NOMO-1 treated with dmso at 0.1 percent for 144 hours (cell line): Measurements from ENCODE around the gene PPP1R14D.

Experiments
- DNase-seq: peaks from one replicate; lab custom pipeline; 2025; ENCODE audit not compliant: unreplicated experiment; lab: John Stamatoyannopoulos, UW

Gene PPP1R14D

DNA sequence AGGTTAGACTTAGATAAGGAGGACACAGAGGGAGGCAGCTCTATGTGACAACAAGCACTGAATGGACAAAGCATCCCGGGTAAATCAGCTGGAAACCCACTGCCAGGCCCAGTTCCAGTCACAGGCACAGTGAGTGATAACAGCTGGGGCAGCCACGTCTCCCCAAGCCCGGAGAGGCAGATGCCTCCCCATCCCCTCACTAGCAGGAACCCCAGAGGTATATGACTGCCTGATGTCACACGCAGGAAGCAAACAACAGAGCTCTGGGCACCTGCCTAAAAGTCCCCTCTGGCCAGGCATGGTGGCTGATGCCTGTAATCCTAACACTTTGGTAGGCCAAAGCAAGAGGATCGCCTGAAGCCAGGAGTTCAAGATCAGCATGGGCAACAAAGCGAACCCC, 40.5 kb downstream of the PPP1R14D start:
- no peak for DNase-seq

DNA sequence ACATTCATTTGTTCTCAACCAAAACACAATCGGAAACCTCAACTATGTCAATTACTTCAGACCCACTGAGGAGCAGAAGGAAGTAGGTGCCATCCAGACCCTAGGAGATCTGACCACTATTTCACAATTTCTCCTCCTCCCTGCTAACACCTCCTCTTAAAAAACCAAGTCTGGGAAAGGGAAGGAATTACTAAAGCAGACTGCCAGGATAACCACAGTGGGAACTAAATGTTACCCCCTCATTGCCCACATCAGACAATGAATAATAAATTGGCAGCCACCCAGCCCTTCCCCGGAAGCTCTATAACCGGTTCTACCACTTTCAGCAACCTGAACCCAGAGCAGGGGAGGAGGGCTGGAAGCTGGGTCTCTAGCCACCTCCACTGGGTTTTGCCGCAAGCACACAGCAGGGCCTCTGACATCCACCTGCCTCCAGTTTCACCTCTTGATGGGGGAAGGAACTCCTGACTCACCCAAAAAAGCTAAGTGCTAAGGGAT, 41.1 kb downstream of the PPP1R14D start:
- DNase-seq: no peak

DNA sequence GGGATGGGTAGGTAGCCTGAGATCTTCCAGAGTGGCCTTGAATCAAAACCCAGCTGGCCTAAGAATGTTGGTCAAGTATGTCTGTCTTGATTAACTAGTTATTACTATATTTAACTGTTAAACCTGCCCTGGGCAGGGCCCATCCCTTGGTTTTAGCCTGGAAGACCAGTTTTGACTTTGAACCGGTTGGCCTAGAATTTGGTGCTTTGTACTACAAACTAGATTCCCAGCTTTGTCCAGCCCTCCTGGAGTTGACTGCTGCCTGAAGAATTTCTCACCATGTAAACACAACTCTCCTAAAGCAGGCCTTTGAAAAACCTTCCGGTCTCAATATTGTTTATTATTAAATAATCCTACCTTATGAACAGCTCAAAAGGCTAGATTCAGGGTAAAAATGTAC, 42.7 kb downstream of the PPP1R14D start:
- DNase-seq: no peak

DNA sequence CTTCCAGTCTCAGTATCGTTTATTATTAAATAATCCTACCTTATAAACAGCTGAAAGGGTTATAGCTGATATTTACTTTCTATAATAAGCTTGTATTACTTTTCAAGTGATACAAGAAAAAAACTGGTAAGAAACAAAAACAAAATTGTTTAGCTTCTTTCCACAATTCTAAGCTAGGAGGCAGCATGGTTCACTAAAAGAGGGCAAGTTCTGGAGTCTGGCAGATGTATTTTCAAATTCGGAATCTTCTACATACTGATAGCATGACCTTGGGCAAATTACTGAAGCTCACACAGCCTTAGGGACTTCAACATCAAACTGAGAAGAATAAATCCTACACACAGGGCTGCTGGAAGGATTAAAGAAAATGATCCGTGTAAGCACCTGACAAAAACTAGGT, 43.3 kb downstream of the PPP1R14D start:
- no peak for DNase-seq

DNA sequence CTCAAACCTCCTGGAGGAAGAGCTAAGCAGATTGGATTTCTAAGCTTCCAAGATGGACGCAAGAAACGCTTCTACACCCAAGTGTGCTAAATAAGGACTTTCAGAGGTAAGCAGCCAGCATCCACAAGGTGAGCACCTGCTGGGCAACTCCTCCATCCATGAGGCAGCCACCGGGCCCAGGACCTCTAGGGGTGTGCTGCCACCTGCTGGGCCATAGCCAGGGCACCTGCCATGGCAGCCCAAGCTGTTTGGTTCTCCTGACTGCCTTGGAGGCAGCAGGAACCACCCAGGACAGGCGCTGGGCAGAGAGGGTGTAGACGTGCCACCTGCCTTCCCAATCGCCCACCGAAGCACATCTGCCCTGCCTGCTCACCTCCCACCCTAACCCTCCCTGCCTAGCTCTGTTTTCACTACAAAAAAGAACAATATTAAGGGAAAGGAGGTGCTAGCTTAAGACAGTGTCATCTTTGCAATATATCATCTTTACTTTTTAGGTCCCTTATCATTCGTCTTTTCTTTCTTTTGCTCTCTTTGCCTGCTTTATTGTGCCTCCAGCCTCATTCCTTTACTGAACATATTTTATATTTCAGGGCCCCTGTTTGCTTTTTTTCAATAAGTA, 45.8 kb downstream of the PPP1R14D start:
- DNase-seq: no peak

DNA sequence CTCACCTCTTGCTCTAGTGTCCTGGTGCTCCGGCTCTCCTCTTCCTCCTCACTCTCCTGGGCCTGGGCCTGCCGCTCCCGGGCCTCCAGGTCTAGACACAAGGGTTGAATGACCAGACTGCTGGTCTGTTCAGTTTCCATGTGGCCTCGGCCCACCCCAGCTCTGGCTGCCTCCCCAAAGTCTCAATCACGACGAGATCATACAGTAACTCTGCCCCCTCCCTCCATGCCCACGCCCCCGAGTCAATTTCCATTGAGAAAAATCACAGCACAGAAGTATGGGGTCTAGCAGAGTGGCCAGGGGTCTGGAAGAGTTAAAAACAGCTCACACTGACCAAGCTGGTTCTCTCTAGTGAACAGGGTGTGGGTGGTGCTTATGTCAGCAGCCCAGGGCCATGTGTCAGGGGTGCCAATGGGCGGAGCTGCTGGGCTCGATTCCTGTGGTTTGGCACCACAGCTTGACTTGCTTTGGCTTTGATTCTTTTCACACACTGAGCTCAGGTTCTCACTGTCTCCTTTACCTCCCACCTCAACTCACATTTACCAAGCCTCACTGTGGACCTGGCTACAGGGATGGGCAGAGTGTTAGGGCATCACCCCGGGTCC, 51.9 kb downstream of the PPP1R14D start:
- DNase-seq: no peak

DNA sequence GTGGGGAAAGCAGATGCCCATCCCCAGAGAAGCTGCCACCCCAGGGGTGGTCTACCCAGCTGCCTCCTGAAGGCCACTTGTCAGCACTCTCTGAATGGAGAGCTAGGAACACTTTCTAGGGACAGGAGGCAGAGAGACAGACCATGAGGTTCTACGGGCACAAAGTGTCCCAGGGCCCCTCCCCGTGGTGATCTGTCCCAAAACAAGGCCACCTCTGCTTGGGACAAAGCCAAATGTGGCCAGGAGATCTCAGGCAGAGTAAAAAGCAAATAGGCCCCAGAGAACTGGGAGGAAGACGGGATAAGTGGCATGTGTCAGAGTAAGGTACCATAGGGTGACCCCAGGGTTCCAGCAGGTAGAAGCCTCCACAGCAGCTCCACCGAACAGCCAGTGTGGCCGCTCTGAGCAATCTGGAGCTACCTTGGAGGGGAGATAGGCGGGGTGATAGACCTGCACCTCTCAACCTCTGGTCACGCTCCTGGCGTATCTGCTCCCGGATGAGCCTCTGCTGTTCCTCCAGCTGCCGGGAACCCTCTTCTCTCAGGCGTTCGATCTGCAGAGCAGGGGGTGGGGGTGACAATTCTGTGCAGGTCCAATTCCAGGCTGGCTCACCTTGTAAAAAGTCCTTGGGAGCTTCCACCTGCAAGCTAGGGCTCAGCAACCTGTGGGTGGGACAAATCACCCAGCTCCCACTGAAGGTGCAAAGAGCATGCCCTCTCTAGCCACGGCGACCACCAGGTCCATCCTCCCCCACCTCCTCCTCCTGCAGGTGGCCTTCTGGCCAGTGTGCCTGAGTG, 52.6 kb downstream of the PPP1R14D start:
- DNase-seq: no peak

DNA sequence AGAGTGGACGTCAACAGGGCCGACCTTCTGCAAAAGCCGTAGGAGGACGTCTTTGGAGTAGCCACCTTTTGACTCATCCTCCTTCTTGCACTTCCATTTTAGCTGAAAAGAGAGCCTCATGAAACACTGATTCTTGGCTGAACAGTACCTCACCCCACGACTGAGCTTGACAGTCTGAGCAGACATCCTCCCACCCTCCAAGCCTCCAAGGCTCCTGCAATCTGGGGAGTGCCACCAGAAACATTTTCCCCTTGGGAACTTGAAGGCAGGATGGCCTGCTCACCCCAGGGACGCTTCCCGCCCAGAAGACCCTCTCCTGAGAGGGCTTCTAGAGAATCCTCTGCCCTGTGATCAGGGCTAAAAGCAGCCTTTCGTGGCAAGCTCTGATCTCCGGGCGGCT, 53.5 kb downstream of the PPP1R14D start:
- DNase-seq: no peak

DNA sequence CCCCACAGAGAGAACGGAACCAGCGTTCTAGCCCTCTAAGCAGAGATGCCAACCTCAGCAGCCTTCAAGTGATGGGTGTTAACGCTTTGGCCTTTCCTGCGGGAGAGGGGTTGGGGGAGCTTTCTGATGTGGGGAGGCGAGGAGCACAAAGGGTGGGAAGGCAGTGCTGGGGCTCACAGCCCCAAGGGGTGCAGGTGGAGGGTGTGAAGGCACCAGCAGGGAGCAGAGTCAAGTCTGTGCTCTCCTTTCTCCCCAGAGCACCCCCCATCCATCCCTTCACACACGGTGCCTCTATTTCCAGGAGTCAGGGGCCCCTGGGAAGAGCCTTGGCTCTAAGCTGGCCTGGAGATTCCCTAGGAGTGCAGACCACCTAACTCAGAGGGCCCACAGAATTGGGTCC, 54.6 kb downstream of the PPP1R14D start:
- no peak for DNase-seq

DNA sequence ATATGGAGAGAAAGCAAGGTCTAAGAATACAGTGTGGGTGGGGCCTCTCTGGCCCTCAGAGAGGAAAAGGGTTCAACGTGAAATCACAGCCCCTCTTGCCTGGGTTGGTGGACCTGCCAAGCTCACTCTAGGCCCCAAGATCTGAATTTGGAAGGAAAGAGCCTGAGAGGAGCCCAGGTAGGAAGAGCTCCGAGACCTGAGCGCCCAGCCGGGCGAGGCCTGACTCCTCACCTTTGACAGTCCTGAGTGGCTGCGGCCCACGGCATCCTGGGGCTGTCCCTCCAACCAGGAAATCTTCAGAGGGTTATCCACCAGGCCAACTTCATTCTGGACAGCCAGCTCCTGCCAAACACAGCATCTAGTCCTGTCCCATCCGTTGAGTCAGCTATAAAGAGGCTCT, 55.0 kb downstream of the PPP1R14D start:
- no peak for DNase-seq

DNA sequence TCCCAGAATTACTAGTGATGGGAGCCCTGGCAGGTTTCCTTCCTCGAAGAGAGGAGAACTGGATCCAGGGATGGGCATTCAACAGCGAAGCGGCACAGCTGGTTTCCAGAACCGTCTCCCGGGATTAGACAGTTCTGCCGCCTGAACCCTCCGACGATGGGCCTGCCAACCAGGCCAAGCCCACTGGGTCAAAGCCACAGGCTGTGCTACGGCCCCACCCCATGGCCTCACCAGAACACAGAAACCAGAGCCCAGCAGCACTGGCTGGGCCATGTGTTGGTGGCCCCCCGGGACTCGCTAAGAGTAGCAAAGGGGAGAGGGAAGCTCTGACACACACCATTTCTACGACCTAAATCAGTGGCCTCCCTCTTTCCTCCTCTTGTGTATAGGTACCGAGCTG, 56.5 kb downstream of the PPP1R14D start:
- DNase-seq: no peak

DNA sequence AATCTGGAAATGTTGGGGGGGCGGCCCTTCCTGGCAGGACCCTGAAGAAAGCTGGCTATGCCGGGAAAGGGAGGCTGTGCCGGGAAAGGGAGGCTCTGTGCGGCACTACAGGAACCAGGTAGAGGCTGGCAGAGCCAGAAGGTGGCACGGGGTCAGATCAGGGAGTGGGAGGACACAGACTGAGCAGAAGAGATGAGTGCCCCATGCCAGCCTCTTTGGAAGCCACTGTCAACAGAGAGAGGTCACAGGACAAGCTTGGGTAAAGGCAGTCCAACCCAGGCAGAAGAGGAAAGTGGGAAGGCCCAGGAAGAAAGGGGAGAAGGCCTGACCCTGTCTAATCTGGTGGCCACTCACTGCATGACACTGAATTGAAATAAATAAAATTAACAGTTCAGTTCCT, 57.3 kb downstream of the PPP1R14D start:
- DNase-seq: no peak

DNA sequence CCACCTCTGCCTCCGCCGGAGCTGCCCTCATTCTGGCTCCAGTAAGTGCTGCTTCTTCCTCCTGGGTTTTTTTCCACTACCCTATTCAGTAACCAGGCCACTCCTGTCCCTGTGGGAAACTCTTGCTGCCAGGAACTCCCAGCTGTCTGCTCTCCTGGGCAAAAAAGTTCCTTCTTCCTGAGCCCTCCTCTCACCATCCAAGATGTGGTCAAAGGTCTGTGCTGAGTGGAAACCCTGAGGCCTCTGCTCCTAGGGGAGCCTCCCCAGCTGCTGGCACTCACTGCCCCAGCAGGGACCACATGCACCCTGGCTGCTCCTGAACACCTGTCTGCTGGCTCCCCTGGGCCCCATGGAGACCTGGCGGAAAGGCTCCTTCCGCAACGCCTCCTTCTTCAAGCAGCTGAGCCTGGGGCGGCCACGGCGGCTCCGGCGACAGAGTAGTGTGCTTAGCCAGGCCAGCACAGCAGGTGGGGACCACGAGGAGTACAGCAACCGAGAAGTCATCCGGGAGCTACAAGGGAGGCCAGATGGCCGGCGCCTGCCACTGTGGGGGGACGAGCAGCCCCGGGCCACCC, 58.3 kb downstream of the PPP1R14D start:
- no peak for DNase-seq

DNA sequence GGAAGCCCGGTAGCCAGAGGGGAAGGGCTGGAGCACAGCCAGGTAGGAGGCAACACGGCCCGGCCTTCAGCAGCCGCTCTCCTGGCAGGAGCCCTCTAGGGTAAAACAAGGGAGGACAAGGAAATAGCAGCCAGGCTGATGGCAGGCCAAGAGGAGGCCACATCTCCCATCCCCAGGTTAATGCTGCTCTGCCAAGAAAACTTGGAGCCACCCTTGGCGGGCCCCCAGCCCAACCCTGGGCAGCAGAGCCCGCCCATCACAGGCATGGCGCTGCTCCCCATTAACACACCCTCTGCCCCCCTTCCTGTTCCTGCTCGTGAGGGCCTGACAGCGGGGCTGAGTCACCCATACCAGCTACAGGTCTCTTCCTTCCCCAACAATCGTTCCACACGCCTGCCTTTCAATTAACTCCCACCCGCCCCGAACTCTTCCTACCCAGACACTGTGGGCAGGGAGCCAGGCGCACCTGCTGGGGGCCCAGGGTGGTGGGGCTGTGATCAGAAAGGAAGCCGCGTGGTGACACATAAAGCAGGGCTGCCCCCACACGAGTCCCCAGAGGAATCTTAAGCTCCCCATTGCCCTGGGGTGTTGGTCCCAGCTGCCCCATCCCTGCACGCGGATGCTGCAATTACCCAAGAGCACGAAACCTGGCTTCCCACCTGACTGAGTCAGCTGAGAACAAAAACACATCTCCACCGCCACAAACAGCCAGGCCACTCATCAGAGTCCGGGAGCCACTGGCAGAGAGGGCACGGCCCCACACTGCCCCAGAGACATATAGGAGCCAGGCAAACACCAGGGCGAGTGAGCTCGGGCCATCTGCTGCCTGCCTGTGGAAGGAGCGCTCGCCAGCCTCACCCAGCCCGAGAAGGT, 59.0 kb downstream of the PPP1R14D start, which contains the start of gene C15orf62:
TSS of gene C15orf62 (plus strand) at position 707 of the 873 bp plus-strand sequence. CDS start 516 bp downstream, outside the sequence.
- peak; percentile 30 for DNase-seq

DNA sequence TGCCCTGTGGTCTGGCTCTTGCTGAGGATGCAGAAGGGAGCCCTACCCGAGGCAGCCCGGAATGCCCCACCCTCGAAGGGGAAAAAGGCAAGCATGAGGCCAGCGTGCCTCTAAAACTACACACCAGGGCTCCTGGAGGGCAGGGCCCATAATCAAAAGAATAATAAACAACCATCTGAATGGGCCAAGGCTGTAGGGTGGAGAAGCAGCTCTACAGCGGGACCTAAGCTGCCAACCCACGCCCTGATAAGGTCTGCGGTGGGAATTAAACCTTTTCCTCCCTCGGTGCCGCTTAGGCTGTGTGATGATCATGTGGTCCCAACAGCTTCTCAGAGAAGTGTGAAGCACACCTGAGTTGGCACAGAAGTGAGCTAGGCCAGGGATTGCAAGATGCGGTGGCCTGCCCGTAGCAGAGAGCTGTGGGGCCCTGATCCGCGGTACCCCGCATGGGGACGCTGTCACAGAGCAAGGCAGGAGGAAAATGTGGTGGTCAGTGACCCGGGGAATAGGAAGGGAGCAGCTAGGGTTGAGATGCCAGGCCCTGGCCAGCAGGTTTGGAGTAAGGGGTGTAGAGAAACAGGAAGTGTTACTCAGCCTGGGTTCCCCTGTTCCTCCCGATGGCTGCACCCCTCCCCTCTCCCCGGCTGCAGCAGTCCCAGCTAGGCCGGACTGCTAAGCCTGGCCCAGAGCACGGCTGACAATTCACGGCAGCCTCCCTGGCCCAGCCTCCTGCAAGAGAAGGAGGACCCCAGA, 59.8 kb downstream of the PPP1R14D start:
- no peak for DNase-seq

DNA sequence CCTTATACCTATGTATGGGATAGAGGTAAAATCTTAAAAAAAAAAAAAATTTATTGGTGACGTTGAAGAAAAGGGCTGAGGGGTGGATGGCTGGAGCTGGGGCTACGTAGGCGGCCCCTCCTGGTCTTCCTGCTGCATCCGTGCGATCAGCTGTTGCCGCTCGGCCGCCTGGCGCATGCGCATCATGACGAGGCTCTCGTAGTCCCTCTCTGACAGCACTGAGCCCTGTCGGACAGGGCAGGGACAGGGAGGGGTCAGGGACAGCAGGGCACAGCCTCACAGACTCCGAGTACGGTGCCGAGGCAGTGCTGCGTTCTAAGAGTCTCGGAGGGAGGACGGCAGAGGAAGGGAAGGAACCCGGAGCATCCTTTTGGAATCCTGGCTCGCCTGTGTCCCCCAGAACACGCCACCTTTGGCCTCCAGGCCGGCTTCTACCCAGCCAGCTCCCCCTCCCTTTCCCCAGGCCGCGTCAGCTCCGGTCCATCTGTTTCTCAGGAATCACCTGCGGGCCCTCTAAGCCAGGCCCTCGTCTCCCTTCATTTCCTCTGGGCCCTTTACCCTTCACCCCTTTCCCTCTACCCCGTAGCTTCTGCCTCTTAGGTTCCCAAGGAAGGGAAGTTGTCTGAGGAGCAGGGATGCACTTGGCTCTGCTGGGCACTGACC, 60.5 kb downstream of the PPP1R14D start:
- DNase-seq: no peak

DNA sequence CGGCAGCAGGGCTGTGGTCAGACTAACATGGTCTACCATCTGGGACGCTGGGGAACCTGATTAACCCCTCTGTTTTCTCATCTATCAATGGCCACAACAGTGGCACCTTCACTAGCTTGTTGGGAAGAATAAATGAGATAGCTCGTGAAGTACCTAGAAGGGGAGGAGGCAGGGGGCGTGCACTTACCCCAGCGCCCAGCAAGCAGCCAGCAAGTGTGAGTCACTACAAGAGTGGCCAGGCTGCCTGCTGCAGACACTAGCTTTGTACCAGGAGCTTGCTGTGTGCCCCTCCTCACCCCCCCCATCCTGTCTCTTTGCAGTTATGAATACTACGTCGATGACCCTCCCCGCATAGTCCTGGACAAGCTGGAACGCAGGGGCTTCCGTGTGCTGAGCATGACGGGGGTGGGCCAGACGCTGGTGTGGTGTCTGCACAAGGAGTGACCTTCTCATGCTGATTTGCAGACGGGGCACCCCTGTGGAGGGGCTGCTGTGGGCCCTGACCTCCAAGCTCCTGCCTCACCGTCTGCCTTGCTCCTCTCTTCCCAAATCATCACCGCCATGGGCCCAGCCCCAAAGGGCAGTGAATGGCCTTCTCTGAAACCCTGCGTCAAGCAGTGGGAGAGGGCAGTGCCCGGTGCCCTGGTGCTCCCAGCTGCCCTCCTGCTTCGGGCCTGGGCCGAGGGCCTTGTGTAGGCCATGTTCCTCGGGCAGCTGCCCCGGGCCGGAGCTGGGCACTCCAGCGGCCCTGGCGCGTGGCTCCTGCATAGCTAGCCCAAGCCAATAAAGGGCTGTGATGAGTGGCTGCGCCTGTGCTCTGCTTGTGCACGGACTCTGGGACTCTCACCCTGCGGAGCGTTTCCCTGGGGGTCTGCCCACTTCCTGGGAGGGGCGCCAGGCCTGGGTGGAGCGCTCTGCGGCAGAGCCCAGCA, 61.3 kb downstream of the PPP1R14D start:
- no peak for DNase-seq

DNA sequence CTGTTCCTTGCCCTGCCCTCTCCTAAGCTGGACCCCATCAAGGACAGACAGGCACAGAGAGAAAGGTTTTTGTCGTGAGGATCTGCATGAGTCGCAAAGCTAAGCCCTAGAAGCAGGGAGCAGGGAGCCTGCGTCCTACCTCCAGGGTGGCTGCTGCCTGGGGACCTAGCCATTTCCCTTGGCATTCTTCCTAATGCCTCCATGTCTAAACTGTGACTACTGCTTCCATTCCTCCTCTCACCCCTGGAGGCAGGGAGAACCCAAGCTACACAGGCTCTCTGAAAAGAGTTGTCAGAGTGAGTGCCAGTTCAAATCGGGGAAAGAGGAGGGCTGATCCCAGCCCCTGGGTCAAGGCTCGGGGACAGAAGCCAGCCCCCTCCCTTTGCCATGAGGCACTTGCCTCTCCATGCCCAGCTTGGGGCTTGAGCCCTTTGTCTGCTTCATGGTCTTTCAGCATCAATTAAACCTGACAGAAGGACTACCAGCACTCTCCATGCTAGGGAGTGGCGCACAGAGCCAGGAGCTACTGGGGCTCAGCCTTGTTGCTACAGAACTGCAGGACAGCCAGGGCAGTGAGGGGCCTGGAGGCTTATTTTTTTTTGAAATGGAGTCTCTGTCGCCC, 62.2 kb downstream of the PPP1R14D start:
- no peak for DNase-seq
